COR-L47 (cell line): ENCODE results near the gene DIMT1.
A peak's percentile ranks its signal among the peaks of the same experiment; 100 is the strongest.

Experiments
- DNase-seq: peaks from one replicate; lab custom pipeline; 2025; lab: John Stamatoyannopoulos, UW

DIMT1 gene

GRCh38 chr5:62371409-62371808 is 32.3 kb downstream of the DIMT1 start:
- DNase-seq: no peak

- DNase-seq: no peak
Measured at GRCh38 chr5:62369039-62369438, 34.7 kb downstream of the DIMT1 start.

- DNase-seq: no peak
Measured at GRCh38 chr5:62362701-62363100, 41.0 kb downstream of the DIMT1 start.

GRCh38 chr5:62354028-62354874 is 49.5 kb downstream of the DIMT1 start:
- DNase-seq: peak; percentile 60

- no peak for DNase-seq
Measured at GRCh38 chr5:62348723-62349481, 54.8 kb downstream of the DIMT1 start.

- DNase-seq: no peak
Measured at GRCh38 chr5:62347928-62348327, 55.8 kb downstream of the DIMT1 start.

GRCh38 chr5:62346748-62347147 is 57.0 kb downstream of the DIMT1 start:
- DNase-seq: no peak

GRCh38 chr5:62343428-62343827 is 60.3 kb downstream of the DIMT1 start:
- no peak for DNase-seq

- DNase-seq: no peak
Measured at GRCh38 chr5:62342476-62342837, 61.2 kb downstream of the DIMT1 start.

GRCh38 chr5:62341783-62342475 is 61.8 kb downstream of the DIMT1 start:
- DNase-seq: no peak

GRCh38 chr5:62340979-62341378 is 62.7 kb downstream of the DIMT1 start:
- DNase-seq: no peak

- DNase-seq: no peak
Measured at GRCh38 chr5:62340392-62340791, 63.3 kb downstream of the DIMT1 start.
